A673 (cell line): ENCODE results near the gene LZIC. TPM values are rescaled to one million over a fixed set of nuclear protein-coding genes. Genes with fewer than 3 reads are reported as not detected.
"Not testable (repeated sequence)": the region's sequence is repeated elsewhere in the genome, so short reads cannot be mapped to it uniquely, and the experiment has no call there.

ENCODE experiments used
- BruUV-seq: library from RNA; stranded (reverse); fragments of 400-500 nt; replicated peaks from 2 replicates; lab custom pipeline; 2021; lab: Mats Ljungman, UMichigan
- CTCF ChIA-PET: fragments of 300-600 bp; sonication (Branson Sonifier 250); formaldehyde crosslinking; loops from one replicate; lab custom pipeline; 2022; ENCODE audit warnings: antibody characterized with exemption; lab: Charles Lee
- POLR2A ChIA-PET: fragments of 300-600 bp; sonication (Branson Sonifier 250); formaldehyde crosslinking; loops from one replicate; lab custom pipeline; 2022; ENCODE audit warnings: antibody characterized with exemption; ENCODE audit not compliant: low non-redundant PET; lab: Charles Lee
- DNase-seq: peaks from one replicate; pipeline ENCODE4 v3.0.0-alpha.2; 2015; ENCODE audit warnings: low spot score
- H3K27ac ChIP-seq: fragments of 200-600 bp; sonication (generic); 2 replicates; pipeline ENCODE4 v1.5.1; 2016; ENCODE audit warnings: mixed run types, low read depth, mild to moderate bottlenecking, mixed read lengths, antibody characterized with exemption, low read length; ENCODE audit not compliant: poor library complexity, severe bottlenecking
- H3K27me3 ChIP-seq: fragments of 200-600 bp; sonication (generic); replicated peaks from 2 replicates; pipeline ENCODE4 v1.6.1; 2017; ENCODE audit warnings: mixed run types, low read depth, mild to moderate bottlenecking, mixed read lengths, antibody characterized with exemption, low read length; ENCODE audit not compliant: insufficient read depth, poor library complexity
- H3K36me3 ChIP-seq: fragments of 200-600 bp; sonication (generic); 2 replicates; pipeline ENCODE4 v1.6.1; 2016; ENCODE audit warnings: mixed run types, mild to moderate bottlenecking, mixed read lengths, antibody characterized with exemption, low read length; ENCODE audit not compliant: insufficient read depth, poor library complexity, severe bottlenecking
- H3K4me1 ChIP-seq: fragments of 200-600 bp; sonication (generic); 2 replicates; pipeline ENCODE4 v1.6.1; 2017; ENCODE audit warnings: mixed run types, mild to moderate bottlenecking, mixed read lengths, antibody characterized with exemption, low read length; ENCODE audit not compliant: insufficient read depth, poor library complexity, severe bottlenecking
- H3K4me3 ChIP-seq: fragments of 200-600 bp; sonication (generic); 2 replicates; pipeline ENCODE4 v1.5.1; 2016; ENCODE audit warnings: low read depth, mixed run types, mild to moderate bottlenecking, mixed read lengths, low read length; ENCODE audit not compliant: poor library complexity, severe bottlenecking
- H3K9me3 ChIP-seq: fragments of 200-600 bp; sonication (generic); 2 replicates; pipeline ENCODE4 v1.6.1; 2016; ENCODE audit warnings: mixed run types, low read depth, mild to moderate bottlenecking, mixed read lengths, antibody characterized with exemption, low read length; ENCODE audit not compliant: poor library complexity, severe bottlenecking
- EZH2 ChIP-seq: fragments of 200-600 bp; sonication (generic); IDR thresholded peaks from 2 replicates; pipeline ENCODE4 v1.6.1; 2017; ENCODE audit warnings: borderline replicate concordance, low read depth, mild to moderate bottlenecking, mixed read lengths, antibody characterized with exemption, low read length; ENCODE audit not compliant: poor library complexity, severe bottlenecking
- intact Hi-C: fragments of 100-400 bp; cut with micrococcal nuclease; formaldehyde crosslinking; loops from one replicate; pipeline ENCODE4 v1.10.0; 2022; ENCODE audit not compliant: unreplicated experiment
- total RNA-seq: library from RNA; stranded (reverse); gene quantifications from 2 replicates; pipeline ENCODE4 v1.2.3, GENCODE V29; 2021
- TF ChIP-seq, protein P1 (sequence below): fragments of 300-800, 200-600 bp; sonication (generic); conservative IDR thresholded peaks from 2 replicates; pipeline ENCODE4 v1.5.1; 2017; ENCODE audit warnings: low read depth, mild to moderate bottlenecking, antibody characterized with exemption, low read length, moderate library complexity, mixed read lengths

The LZIC gene
- total RNA-seq, 1 experiment from 2014 or later, result 53.7 TPM

DNA sequence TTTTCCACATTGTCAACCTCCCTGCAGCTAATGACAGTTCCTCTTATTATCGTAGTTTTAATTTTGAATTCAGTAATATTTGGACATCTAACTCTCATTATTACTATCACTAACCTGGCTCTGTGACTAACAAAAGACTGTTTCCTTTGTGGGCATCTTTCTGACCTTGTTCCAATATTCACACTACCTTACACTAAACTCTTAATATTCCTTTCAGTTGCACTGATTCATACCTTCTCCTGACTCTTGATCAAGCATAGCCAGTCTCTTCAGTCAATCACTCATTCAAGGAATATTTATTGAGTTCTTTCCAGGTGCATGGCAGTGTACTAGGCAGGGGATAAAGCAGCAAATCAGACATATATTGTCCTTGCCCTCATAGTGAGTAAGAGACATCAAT, 25.3 kb downstream of the LZIC start:
- no peak overlapping the region for H3K4me3 ChIP-seq
- intact Hi-C loops, result no loop called here
- H3K27me3 ChIP-seq, result no peaks in the 10 kb centered on the region
- H3K9me3 ChIP-seq, result no peaks in the 10 kb centered on the region
- no peaks in the 10 kb centered on the region for H3K36me3 ChIP-seq
- ChIA-PET POLR2A (no interaction called here), CTCF (no interaction called here)
- TF ChIP-seq, protein P1, sequence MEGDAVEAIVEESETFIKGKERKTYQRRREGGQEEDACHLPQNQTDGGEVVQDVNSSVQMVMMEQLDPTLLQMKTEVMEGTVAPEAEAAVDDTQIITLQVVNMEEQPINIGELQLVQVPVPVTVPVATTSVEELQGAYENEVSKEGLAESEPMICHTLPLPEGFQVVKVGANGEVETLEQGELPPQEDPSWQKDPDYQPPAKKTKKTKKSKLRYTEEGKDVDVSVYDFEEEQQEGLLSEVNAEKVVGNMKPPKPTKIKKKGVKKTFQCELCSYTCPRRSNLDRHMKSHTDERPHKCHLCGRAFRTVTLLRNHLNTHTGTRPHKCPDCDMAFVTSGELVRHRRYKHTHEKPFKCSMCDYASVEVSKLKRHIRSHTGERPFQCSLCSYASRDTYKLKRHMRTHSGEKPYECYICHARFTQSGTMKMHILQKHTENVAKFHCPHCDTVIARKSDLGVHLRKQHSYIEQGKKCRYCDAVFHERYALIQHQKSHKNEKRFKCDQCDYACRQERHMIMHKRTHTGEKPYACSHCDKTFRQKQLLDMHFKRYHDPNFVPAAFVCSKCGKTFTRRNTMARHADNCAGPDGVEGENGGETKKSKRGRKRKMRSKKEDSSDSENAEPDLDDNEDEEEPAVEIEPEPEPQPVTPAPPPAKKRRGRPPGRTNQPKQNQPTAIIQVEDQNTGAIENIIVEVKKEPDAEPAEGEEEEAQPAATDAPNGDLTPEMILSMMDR, result no peak
- TF ChIP-seq EZH2, result no peak
- no peak for DNase-seq
- H3K27ac ChIP-seq, result no peak overlapping the region
- no TSS peak for BruUV-seq
- H3K4me1 ChIP-seq, result peaks cover 10% of the 10 kb centered on the region

DNA sequence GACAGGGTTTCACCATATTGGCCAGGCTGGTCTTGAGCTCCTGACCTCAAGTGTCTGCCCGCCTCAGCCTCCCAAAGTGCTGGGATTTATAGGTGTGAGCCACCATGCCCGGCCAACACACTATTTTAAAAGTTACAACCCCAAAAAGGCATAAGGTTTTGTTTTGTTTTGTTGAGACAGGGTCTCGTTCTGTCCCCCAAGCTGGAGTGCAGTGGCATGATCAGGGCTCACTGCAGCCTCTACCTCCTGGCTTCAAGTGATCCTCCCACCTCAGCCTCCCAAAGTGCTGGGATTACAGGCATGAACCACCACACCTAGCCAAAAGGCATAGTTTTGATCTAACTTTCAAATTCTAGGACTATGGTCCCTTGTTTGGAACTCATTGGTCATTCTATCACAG, 25.7 kb downstream of the LZIC start:
- H3K27me3 ChIP-seq, intact Hi-C loops, H3K9me3 ChIP-seq, H3K4me1 ChIP-seq, BruUV-seq, H3K36me3 ChIP-seq, H3K27ac ChIP-seq, CTCF ChIA-PET, POLR2A ChIA-PET, DNase-seq, H3K4me3 ChIP-seq: not testable (repeated sequence)

DNA sequence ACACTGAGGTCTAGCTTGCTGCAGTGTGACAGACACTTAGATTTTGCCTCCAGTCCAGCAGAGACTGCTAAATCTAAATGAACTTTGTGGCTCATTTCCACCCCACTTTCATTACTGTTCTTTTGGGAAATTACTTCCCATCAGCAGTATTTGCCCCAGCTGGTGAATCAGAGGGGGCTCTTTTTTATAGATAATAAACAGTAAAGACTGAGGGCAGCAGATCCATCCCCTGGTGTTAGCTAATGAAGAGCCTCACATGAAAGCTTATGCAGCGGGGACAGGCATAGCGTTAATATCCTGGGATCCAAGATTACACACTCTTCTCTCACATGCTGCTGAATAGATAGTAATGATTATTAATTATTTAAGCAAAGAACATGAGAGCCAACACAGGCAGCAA, 26.7 kb downstream of the LZIC start:
- BruUV-seq, result no TSS peak
- ChIA-PET POLR2A (no interaction called here), CTCF (no interaction called here)
- TF ChIP-seq, protein P1, result no peak
- no peak for TF ChIP-seq EZH2
- intact Hi-C loops, result no loop called here
- no peaks in the 10 kb centered on the region for H3K9me3 ChIP-seq
- H3K27me3 ChIP-seq, result no peaks in the 10 kb centered on the region
- no peak overlapping the region for H3K27ac ChIP-seq
- no peak overlapping the region for H3K4me3 ChIP-seq
- no peaks in the 10 kb centered on the region for H3K36me3 ChIP-seq
- H3K4me1 ChIP-seq, result no peaks in the 10 kb centered on the region
- DNase-seq, result no peak

DNA sequence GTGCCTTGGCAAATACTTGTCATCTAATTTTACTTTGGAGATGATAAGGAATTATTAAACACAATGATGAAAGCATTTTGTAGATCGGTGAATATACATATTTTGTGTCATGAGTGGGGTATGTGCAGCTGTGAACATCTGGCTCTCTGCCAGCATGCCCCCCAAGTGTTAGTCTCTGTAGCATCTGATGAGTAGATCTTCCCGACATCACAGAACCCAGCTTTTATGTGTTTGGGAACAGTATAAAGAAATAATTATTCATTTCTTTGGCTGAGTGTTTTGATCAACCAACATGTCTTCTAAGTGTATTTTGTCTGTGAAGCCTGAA, 28.6 kb downstream of the LZIC start:
- DNase-seq, result no peak
- Histone ChIP-seq H3K4me1 (no peaks in the 10 kb centered on the region), H3K9me3 (no peaks in the 10 kb centered on the region), H3K36me3 (no peaks in the 10 kb centered on the region), H3K4me3 (no peak overlapping the region), H3K27me3 (no peaks in the 10 kb centered on the region), H3K27ac (no peak overlapping the region)
- no TSS peak for BruUV-seq
- intact Hi-C loops, result no loop called here
- ChIA-PET CTCF (interaction anchor here (0.7 to 1.5 kb wide), 4 partner anchors 24 to 473 kb away, joined by 3 to 9 read pairs (median 6); no protein-coding TSS in a partner anchor), POLR2A (no interaction called here)
- no peak for TF ChIP-seq EZH2
- TF ChIP-seq, protein P1, result peak; percentile 50
